NB4 (cell line): ENCODE results near the gene UBE2L5.

Experiments
- DNase-seq: peaks from one replicate; pipeline ENCODE4 v3.0.0; 2010; ENCODE audit warnings: low read depth
- H3K4me3 ChIP-seq: one replicate; pipeline ENCODE4 v1.5.1; 2011; ENCODE audit warnings: mild to moderate bottlenecking, low read depth, low read length, moderate library complexity
- MAX ChIP-seq: IDR thresholded peaks from 2 replicates; pipeline ENCODE4 v1.6.1; 2011; ENCODE audit warnings: low read depth, low read length
- MYC ChIP-seq: IDR thresholded peaks from 2 replicates; pipeline ENCODE4 v1.6.1; 2011; ENCODE audit warnings: low read depth, low read length
- POLR2A ChIP-seq: IDR thresholded peaks from 2 replicates; pipeline ENCODE4 v1.6.1; 2011; ENCODE audit warnings: mild to moderate bottlenecking; ENCODE audit not compliant: insufficient read length; ENCODE audit errors: extremely low read depth
- TF ChIP-seq, protein P1 (sequence below): IDR thresholded peaks from one replicate; pipeline ENCODE4 v1.5.1; 2012; ENCODE audit warnings: low read depth, low read length

Gene UBE2L5

GRCh38 chr13:30403456-30403855 is 18.8 kb upstream of the UBE2L5 start:
- no peak for DNase-seq
- no peak overlapping the region for H3K4me3 ChIP-seq

GRCh38 chr13:30404207-30404606 is 18.1 kb upstream of the UBE2L5 start:
- no peak for DNase-seq
- TF ChIP-seq, protein P1, sequence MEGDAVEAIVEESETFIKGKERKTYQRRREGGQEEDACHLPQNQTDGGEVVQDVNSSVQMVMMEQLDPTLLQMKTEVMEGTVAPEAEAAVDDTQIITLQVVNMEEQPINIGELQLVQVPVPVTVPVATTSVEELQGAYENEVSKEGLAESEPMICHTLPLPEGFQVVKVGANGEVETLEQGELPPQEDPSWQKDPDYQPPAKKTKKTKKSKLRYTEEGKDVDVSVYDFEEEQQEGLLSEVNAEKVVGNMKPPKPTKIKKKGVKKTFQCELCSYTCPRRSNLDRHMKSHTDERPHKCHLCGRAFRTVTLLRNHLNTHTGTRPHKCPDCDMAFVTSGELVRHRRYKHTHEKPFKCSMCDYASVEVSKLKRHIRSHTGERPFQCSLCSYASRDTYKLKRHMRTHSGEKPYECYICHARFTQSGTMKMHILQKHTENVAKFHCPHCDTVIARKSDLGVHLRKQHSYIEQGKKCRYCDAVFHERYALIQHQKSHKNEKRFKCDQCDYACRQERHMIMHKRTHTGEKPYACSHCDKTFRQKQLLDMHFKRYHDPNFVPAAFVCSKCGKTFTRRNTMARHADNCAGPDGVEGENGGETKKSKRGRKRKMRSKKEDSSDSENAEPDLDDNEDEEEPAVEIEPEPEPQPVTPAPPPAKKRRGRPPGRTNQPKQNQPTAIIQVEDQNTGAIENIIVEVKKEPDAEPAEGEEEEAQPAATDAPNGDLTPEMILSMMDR: no peak
- TF ChIP-seq POLR2A (no peak), MAX (no peak), MYC (no peak)
- H3K4me3 ChIP-seq: no peak overlapping the region

More at GRCh38 chr13:30403456-30403855, 18.8 kb upstream of the UBE2L5 start:
- TF ChIP-seq MAX: no peak
- TF ChIP-seq, protein P1: no peak
- TF ChIP-seq MYC: no peak
- TF ChIP-seq POLR2A: no peak

DNA sequence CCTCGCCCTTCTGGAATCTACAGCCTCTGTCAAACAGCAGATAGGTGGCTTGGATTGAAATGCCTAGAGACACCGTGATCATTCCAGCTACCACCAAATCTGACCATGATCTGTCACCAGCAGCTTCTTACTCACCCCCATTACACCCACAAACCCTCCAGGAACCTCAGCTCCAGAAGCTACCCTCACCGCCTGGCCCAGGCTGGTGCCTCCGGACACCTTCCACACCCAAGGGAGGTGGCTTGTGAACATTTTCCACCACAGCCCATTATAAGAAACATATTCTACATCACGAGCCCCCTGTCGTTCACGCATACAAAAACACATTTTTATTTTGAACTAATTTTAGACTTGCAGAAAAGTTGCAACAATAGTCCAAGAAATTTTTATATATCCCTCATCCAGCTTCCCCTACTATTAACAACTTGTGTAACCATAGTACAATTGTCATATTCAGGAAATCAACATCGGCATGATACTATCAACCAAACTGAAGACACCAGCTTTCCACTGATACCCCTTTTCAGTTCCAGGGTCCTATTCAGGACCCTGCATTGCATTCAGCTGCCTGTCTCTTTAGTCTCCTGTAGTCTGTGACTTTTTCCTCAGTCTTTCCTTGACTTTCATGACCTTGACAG is 15.4 kb upstream of the UBE2L5 start:
- TF ChIP-seq, protein P1: no peak
- TF ChIP-seq MAX (no peak), MYC (no peak), POLR2A (no peak)
- DNase-seq: no peak
- H3K4me3 ChIP-seq: no peak overlapping the region

GRCh38 chr13:30408319-30409101 is 13.8 kb upstream of the UBE2L5 start:
- peak overlapping the region; percentile 42 for H3K4me3 ChIP-seq
- TF ChIP-seq, protein P1: peak; percentile 63
- TF ChIP-seq POLR2A (peak; percentile 73), MYC (peak; percentile 99), MAX (peak; percentile 98)
- peak; percentile 97 for DNase-seq

GRCh38 chr13:30409886-30410704 is 12.2 kb upstream of the UBE2L5 start:
- DNase-seq: no peak
- TF ChIP-seq MAX: peak; percentile 8; the same call in 1 of the 2 replicates
- TF ChIP-seq POLR2A: no peak
- no peak overlapping the region for H3K4me3 ChIP-seq
